Measurements from ENCODE around the gene PTGIR.
A peak's percentile ranks its signal among the peaks of the same experiment; 100 is the strongest.

PTGIR gene

GRCh38 chr19:46587861-46588260 lies 37.0 kb downstream of the PTGIR start:
- FAIRE-seq, result no peak
- DNase-seq (ENCODE audit: insufficient read length, low spot score), result no peak
- TF ChIP-seq CTCF (IDR thresholded peaks at IDR 0.05; ENCODE audit: insufficient read depth, missing control alignments), result no peak

GRCh38 chr19:46586294-46586693 lies 38.6 kb downstream of the PTGIR start:
- TF ChIP-seq CTCF (IDR thresholded peaks at IDR 0.05; ENCODE audit: insufficient read depth, missing control alignments), result no peak
- no peak for DNase-seq (ENCODE audit: insufficient read length, low spot score)
- no peak for FAIRE-seq

GRCh38 chr19:46585539-46585938 lies 39.4 kb downstream of the PTGIR start:
- DNase-seq (ENCODE audit: insufficient read length, low spot score) (no peak), FAIRE-seq (no peak)
- no peak for TF ChIP-seq CTCF (IDR thresholded peaks at IDR 0.05; ENCODE audit: insufficient read depth, missing control alignments)

- no peak for TF ChIP-seq CTCF (IDR thresholded peaks at IDR 0.05; ENCODE audit: insufficient read depth, missing control alignments)
- no peak for FAIRE-seq
- no peak for DNase-seq (ENCODE audit: insufficient read length, low spot score)
Observed at GRCh38 chr19:46580247-46580646, 44.6 kb downstream of the PTGIR start.

- FAIRE-seq (no peak), DNase-seq (ENCODE audit: insufficient read length, low spot score) (peak; percentile 66)
- TF ChIP-seq CTCF (IDR thresholded peaks at IDR 0.05; ENCODE audit: insufficient read depth, missing control alignments), result peak; percentile 52
Observed at GRCh38 chr19:46579361-46579879, 45.5 kb downstream of the PTGIR start.

- no peak for TF ChIP-seq CTCF (IDR thresholded peaks at IDR 0.05; ENCODE audit: insufficient read depth, missing control alignments)
- FAIRE-seq (no peak), DNase-seq (ENCODE audit: insufficient read length, low spot score) (no peak)
Observed at GRCh38 chr19:46578450-46578849, 46.4 kb downstream of the PTGIR start.

- FAIRE-seq (no peak), DNase-seq (ENCODE audit: insufficient read length, low spot score) (no peak)
- no peak for TF ChIP-seq CTCF (IDR thresholded peaks at IDR 0.05; ENCODE audit: insufficient read depth, missing control alignments)
Observed at GRCh38 chr19:46574533-46574932, 50.4 kb downstream of the PTGIR start.

All from D721Med (cell line).